HG02759 (cell line): Measurements from ENCODE around the gene ERCC6L2.

Experiments used
- ATAC-seq: cut with Tn5 transposase; IDR thresholded peaks from one replicate; pipeline ENCODE4 v1.9.1; 2021; ENCODE audit warnings: mild to moderate bottlenecking, moderate library complexity; ENCODE audit not compliant: unreplicated experiment

Gene ERCC6L2

DNA sequence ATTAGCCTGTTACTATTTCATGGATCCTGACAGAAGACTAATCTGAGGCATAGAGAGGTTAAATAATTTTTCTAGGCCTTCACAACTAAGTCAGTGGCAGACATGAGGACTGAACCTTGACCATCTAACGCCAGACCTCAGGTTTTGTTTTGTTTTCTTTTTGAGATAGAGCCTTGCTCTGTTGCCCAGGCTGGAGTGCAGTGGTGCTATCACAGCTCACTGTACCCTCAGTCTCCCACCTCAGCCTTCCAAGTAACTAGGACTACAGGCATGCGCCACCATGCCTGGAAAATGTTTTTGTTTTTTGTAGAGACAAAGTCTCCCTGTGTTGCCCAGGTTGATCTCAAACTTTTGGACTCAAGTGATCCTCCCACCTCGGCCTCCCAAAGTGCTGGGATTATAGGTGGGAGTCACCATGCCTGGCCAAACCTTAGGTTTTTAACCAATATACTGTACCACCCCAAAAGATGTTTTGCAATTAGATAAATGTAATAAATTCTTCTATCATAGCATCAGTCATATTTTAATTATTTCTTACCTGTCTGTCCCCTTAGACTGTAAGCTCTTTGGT, 35.4 kb downstream of the ERCC6L2 start:
- ATAC-seq = no peak

DNA sequence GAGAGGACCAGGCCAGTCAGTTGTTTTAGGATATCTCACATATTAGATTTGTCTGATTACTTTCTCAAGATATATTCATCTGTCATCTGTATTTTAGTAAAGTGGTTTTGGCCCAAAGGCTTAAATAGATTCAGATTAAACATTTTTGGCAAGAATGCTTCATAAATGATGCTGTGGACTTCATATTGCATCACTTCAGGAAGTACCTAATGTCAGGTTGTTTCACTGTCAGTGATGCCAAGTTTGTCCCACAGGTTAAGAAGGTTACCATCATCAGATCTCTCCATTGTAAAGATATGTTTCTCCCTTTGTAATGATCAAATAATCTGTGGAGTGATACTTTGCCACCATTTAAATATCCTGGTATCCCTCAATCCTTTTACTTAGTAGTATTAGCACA, 37.3 kb downstream of the ERCC6L2 start:
- no peak for ATAC-seq

DNA sequence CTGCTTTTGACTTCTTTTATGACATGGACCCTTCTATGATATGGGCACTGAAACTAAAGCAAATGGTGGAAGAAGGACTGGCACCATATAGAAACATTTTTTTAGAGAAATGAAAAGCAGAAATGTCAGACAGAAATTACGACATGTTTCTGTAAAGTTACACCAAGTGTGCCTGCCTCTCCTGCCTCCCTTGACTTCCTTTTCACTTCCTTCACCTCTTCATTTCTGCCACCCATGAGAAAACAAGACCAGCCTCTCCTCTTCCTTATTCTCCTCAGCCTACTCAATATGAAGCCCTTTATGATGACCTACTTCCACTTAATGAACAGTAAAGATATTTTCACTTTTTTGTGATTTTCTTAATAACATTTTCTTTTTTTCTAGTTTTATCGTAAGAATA, 44.5 kb downstream of the ERCC6L2 start:
- no peak for ATAC-seq

DNA sequence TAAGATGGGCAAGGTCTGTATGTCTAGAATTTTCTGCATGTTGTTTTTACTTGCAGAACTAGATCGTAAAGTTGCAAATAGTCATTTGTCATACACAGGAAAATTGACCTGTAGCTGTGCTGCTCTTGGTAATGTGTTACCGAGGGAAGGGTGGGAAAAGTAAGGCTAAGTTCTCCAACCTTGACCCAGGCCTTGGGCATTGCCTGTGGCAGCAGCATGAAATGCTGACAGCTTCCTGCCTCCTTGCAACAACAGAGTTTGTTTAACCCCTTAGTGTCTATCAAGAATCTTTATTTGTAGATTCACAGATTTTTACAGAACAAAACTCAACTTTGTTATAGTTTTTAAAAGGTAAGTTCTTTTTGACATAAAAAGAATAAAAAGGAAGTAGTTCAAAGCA, 48.3 kb downstream of the ERCC6L2 start:
- no peak for ATAC-seq

DNA sequence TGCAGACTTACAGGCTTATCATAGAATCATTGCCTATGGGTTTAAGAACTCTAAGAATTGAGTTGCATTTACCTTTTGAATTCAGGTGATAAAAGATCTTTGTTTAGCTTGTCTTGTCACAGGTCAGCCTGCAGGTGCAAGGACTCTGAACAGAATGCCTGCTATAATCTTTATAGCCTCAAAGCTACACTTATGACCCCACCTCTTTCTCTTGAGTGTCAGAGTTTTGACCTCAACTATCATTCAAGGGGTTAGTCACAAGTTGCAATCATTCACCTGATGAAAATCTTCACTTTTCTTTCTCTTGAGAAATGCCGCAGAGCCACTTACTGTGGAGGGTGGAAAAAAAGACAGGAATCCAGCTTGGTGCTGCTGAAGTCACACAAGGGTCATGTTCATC, 49.5 kb downstream of the ERCC6L2 start:
- no peak for ATAC-seq

DNA sequence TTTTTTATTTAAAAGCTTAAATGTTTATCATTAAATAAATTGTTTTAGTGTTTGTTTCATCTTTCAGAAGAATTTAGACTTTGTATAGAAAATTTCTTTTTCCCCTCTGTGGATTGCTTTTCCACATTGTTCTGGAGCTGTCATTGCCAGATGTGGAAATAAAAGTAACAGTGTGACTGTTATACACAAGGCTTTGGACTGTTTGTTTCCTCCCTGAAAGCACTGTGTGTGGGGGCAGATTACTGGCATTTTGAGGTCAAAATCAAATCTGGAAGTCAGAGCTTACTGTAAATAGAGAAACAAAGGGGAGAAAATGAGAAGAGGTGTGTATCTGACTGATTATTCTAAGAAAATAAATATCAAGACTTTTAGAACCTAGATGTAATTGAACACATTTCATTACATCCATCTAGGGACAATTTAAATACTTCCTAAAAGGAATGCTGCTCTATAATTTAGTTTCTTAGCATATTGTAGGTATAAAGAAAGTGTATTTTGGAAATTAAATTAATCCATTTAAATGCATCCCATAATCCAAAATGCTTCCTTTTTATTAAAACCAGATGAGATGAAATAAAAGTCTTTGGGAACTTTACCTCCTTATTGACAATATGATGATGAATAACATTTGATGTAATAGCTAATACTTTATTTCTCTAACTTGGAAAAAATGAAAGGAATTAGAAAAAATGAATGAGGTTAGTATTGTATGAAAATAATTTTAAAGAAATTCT, 51.9 kb downstream of the ERCC6L2 start:
- no peak for ATAC-seq

DNA sequence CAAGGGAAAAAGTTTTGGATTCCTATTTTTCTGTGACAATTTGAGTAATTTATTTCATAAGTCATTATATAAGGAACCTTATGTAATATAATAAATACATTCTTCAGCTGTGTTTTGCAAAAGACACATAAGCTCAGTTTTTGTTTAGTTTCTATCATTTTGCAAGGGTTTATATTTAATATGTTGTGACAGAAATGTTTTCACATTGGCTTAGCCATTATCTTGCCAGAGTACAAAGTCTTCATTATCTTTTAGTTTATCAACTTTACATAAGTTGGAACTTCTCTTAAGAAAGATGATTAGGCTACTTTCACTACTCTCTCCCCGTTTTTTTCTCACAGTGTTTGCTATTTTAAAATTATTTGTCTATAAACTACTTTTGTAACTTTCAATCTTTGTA, 54.8 kb downstream of the ERCC6L2 start:
- ATAC-seq = no peak

DNA sequence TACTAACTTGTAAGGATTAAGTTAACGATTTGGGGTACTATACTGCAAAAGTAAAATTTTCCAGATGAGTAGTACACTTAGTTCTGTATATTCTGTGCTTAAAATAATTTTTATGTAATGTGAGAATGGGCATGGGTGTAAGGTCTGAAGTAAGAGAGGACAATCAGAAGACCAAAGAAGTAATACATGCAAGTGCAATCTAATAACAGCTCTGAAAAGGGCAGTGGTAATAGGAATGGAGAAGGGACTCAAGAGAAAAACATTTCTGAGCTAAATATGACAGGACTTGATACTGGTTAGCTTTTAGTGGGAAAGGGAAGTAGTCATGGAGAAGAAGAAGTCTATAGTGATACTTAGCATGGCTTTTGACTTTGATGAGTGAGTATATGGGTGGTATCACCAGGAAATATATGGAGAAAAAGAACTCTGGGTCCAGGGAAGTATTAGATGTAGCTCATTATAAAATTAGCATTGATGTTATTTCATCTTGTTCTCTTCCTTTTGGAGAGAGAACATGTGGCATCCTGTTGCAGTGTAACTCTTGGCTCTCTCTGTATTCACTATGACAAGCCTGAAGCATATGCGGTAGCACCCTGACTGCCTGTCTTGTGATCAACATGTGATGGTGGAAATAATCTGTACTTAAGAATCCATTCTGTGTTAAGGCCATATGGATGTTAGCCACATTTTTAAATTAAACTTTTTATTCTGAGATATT, 60.5 kb downstream of the ERCC6L2 start:
- ATAC-seq = no peak

DNA sequence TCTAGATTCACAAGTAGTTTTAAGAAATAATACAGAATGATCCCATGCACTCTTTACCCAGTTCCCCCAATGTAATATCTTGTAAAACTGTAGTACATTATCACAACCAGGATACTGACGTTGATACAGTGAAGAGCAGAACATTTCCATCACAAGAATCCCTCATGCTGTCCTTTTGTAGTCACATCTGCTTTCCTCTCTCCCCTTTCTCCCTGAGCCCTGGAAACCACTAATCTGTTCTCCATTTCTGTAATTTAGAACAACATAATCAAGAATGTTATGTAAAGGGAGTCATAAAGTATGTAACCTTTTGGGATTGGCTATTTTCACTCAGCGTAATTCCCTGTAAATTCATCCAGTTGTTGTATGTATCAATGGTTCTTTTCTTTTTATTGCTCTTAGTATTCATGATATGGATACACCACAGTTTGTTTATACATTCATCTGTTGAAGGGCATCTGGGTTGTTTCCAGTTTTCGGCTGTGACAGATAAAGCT, 61.1 kb downstream of the ERCC6L2 start:
- ATAC-seq = no peak

DNA sequence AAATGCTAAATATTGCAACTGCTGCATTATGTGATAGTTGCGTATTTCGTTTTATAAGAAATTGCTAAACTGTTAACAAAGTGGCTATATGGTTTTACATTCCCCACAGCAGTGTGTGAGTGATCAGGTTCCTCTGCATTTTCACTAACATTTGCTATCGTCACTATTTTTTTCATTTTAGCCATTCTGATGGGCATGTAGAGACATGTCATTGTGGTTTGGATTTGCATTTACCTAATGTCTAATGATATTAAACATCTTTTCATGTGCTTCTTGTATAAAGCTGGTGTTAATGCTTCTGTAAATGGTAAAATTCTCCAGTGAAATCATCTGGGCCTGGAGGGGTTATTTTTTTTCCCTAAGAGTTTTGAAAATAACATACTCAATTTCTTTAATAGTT, 61.6 kb downstream of the ERCC6L2 start:
- ATAC-seq = no peak

DNA sequence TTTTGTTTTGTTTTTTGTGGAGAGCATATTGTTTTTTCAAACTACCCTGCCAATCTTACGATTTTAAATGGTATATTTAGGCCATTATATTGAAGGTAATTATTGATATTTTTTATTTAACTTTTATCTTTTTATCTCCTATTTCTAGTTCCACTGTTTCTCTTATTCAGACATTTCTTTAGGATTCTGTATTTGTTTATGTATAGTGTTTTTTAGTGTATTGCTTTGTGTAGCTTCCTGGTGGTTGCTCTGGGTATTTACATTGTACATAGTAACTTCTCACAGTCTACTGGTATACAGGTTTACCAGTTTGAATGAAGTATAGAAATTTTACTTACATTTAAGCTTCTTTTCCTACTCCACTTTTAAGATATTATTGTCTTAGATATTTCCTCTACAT, 63.2 kb downstream of the ERCC6L2 start:
- ATAC-seq = no peak

DNA sequence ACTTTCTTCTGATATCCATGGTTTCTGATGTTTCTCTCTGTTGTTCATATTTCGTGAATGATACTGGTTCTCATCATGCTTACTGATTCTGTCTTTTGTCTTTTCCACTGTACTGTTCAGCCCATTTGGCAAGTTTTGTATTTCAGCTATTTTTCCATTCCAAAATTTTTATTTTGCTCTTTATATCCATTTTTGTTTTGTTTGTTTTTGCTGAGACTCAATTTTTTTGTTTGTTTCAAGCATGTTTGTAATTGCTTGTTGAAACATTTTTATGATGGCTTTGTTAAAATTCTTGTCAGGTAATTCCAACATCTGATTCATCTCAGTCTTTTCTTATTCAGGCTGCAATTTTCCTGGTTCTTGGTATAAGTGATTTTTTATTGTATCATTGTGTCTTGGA, 64.0 kb downstream of the ERCC6L2 start:
- no peak for ATAC-seq

DNA sequence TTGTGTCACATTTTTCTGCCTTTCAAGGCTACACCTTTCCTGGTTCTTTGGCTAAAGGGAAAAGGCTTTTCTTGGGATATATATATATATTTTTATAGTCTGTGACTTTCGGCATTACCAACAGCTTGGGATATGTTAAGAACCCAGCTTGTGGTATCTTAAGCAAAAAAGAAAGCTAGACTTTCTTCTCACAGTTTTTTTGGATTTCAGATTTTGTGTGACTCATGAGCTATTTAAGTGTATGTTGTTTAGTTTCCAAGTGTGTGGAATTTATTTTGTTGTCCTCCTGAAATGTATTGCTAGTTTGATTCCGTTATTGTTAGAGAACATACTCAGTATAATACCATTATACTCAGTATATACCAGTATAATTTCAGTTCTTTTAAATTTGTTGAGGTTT, 64.8 kb downstream of the ERCC6L2 start:
- ATAC-seq = no peak

DNA sequence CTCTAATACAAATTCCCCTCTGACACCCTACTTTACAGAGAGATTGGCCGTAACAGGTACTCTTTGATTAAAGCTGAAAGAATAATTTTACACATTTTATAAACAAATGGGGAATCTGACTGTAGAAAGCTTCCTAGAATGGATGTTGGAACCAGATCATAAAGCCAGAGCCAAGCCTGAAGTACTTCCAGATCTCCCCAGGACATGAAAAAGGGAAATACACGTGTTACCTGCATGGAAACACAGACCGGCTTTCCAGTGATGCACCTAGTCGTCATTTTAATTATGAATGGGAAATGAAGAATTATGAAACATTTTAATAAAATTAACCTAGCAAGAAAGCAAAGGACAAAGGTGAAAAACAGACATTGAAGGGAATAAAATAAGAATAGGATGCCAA, 66.5 kb downstream of the ERCC6L2 start:
- ATAC-seq = no peak

DNA sequence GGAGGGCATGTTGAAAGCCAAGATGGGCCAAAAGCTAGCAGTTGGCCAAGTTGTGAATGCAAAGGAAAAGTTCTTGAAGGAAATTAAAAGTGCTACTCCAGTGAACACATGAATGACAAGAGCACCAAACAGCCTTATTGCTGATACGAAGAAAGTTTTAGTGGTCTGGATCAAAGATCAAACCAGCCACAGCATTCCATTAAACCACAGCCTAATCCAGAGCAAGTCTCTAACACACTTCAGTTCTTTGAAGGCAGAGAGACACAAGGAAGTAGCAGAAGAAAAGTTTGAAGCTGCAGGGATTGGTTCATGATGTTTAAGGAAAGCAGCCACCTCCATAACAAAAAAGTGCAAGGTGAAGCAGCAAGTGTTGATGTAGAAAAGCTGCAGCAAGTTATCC, 71.6 kb downstream of the ERCC6L2 start:
- no peak for ATAC-seq

DNA sequence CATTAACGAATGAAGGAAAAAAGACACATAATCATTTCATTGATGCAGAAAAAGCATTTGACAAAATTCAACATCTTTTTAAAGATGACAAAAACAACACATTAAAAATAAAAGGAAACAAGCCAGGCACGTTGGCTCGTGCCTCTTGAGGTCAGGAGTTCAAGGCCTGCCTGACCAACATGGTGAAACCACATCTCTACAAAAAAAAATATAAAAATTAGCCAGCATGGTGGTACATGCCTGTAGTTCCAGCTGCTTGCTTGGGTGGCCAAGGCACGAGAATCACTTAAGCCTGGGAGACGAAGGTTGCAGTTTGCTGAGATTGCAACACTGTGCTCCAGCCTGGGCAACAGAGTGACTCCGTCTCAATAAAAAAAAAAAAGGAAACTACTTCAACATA, 77.0 kb downstream of the ERCC6L2 start:
- ATAC-seq = no peak

DNA sequence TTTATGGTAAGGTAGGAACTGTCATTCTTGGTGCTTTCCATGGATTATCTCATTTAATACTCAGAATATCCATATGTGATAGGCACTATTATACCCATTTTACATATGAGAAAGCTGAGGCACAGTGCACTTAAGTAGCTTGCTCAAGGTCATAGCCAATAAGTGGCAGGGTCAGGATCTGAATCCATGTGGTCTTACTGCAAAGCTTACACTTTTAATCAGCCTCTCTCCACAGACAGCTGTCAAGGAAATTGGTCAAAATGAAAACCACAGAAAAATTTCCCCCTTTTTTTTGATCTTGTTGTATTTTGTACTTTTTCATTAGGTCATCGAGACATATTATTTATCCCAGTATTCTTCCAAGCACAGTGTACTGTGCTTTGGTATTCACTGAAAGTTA, 78.5 kb downstream of the ERCC6L2 start:
- ATAC-seq = no peak

DNA sequence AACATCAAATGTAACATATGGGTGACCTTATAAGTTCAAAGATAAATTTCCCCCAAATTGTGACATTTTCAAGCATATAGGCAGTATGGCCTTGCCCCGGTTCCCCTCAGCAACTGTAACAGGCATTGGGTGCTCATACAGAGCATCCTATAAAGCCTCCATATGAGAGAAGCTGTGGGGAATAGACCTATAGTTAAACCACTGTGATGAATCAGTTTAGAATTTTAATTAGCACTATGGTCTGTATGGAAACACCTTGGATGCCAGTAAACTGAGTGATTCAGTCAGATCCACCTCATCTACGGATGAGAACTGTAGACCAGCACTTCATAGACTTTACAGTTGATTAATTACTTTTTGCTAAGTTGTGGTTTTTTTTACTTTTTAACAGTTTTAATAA, 79.4 kb downstream of the ERCC6L2 start:
- no peak for ATAC-seq

DNA sequence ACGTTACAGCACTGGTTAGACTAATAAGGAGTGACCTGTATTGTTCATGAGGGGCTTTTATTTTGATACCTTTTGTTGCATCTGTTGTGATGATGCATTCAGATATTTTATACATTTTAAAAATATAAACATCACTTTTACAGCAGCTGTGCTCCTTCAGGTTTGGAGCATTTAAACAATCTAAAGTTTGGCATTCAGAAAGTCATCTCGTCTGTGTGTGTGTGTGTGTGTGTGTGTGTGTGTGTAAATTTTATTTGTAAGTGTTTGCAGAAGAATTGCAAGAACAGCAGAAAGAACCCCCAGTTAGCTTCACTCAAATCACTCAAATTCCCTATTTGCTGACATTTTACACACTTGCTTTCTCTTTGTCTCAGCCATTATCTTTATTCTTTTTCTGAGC, 87.4 kb downstream of the ERCC6L2 start:
- ATAC-seq = no peak

DNA sequence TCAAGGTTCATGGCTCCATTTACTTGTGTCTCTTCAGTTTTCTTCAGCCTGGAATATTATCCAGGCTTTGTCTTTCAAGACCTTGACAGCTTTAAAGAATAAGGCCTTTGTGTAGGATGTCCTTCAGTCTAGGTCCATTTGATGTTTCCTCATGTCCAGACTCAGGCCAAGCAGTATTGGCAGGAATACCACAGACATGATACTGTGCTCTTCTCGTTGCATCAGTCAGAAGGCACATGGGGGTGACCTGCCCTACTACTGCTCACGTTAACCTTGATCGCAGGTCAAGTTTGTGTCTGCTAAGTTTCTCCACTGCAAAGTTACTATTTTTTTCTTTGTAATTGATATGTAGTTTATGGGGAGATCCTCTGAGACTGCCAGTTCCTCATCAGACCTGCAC, 88.2 kb downstream of the ERCC6L2 start:
- no peak for ATAC-seq

DNA sequence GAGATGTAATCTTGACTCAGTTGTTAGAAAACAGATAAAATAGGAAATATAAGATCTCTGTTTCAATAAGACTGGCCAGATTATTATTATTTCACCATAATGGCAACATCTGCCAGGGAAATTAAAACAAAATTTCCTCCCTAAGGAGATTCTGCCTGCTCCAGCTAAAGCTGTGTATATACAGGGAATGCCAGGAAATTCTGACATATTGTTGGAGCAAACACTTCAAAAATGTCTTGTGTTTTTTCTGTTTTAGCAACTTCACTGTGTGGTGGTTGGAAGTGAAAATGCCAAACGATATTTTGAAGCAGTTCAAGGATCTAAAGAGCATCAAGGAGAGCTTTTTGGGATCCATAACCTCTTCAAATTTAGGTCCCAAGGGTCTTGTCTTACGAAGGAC, 90.8 kb downstream of the ERCC6L2 start:
- ATAC-seq = no peak

DNA sequence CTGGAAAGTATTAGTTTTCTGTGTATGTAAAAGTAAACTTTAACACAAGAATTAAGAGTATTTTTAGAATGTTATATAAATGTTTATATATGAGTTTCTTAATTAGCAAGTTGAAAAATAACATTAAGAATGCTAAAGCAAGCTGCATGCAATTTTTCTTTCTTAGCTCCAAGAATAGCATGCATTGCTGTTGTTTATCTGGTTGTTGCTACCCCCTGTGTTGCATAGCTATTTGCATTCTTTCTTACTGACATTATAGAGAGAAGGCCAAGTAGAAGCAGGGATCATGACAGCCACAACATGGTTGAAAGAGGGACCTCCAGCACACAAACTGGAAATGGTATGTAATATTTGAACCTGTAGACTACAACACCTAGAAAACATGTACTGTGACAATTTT, 94.8 kb downstream of the ERCC6L2 start:
- no peak for ATAC-seq
